Mesenchymal stem cell (in vitro differentiated cells and primary cell): ENCODE results near the gene PON2.

Source experiments
- DNase-seq: peaks from one replicate; pipeline ENCODE4 v3.0.0-alpha.2; 2013
- H2AFZ ChIP-seq: one replicate; pipeline ENCODE4 v1.6.1; 2013; ENCODE audit warnings: low read depth, mild to moderate bottlenecking, control low read depth, inconsistent platforms, low read length, moderate library complexity
- H2AK5ac ChIP-seq: 2 replicates; pipeline ENCODE4 v1.6.1; 2013; ENCODE audit warnings: low read length, moderate library complexity, mild to moderate bottlenecking, inconsistent platforms; ENCODE audit not compliant: severe bottlenecking
- H2BK120ac ChIP-seq: one replicate; pipeline ENCODE4 v1.6.1; 2013; ENCODE audit warnings: low read depth, mild to moderate bottlenecking, inconsistent platforms, low read length, moderate library complexity
- H2BK12ac ChIP-seq, 2 experiments: one replicate each; pipeline ENCODE4 v1.6.1; 2013; ENCODE audit warnings: inconsistent platforms in 2 of 2, low read length in 2 of 2, mild to moderate bottlenecking in 2 of 2, moderate library complexity in 2 of 2, control low read depth in 1 of 2
- H2BK15ac ChIP-seq: one replicate; pipeline ENCODE4 v1.6.1; 2013; ENCODE audit warnings: mild to moderate bottlenecking, low read depth, inconsistent platforms; ENCODE audit not compliant: poor library complexity, severe bottlenecking
- H2BK5ac ChIP-seq: 2 replicates; pipeline ENCODE4 v1.6.1; 2013; ENCODE audit warnings: low read depth, mild to moderate bottlenecking, low read length, control low read depth, inconsistent platforms; ENCODE audit not compliant: poor library complexity, severe bottlenecking
- H3K14ac ChIP-seq, 2 experiments: one replicate each; pipeline ENCODE4 v1.6.1; 2013; ENCODE audit warnings: inconsistent platforms in 2 of 2, low read length in 2 of 2, control low read depth in 1 of 2, mild to moderate bottlenecking in 1 of 2, moderate library complexity in 1 of 2
- H3K18ac ChIP-seq, 2 experiments: one replicate each; pipeline ENCODE4 v1.6.1; 2013; ENCODE audit warnings: inconsistent platforms in 2 of 2, low read length in 2 of 2, control low read depth in 1 of 2, low read depth in 1 of 2, mild to moderate bottlenecking in 1 of 2
- H3K23ac ChIP-seq, 2 experiments: one replicate each; pipeline ENCODE4 v1.6.1; 2013; ENCODE audit warnings: inconsistent platforms in 2 of 2, low read length in 2 of 2, mild to moderate bottlenecking in 2 of 2, moderate library complexity in 2 of 2, control low read depth in 1 of 2
- H3K27ac ChIP-seq: 2 replicates; pipeline ENCODE4 v1.5.1; 2013; ENCODE audit warnings: mild to moderate bottlenecking, moderate library complexity, low read length, control low read depth, inconsistent platforms; ENCODE audit not compliant: poor library complexity, severe bottlenecking
- H3K27me3 ChIP-seq, 2 experiments: 2 replicates each; pipeline versions ENCODE4 v1.6.1 to v1.7.0; 2013; ENCODE audit warnings: low read length in 2 of 2, mild to moderate bottlenecking in 2 of 2, moderate library complexity in 2 of 2, control low read depth in 1 of 2, inconsistent platforms in 1 of 2; ENCODE audit not compliant: control insufficient read depth in 1 of 2, insufficient read depth in 1 of 2
- H3K36me3 ChIP-seq, 2 experiments: 2 replicates each; pipeline versions ENCODE4 v1.6.1 to v1.7.0; 2013; ENCODE audit warnings: low read length in 2 of 2, control low read depth in 1 of 2, inconsistent platforms in 1 of 2, low read depth in 1 of 2, mild to moderate bottlenecking in 1 of 2; ENCODE audit not compliant: insufficient read depth in 2 of 2, control insufficient read depth in 1 of 2
- H3K4ac ChIP-seq, 2 experiments: one replicate each; pipeline ENCODE4 v1.6.1; 2013; ENCODE audit warnings: inconsistent platforms in 2 of 2, low read length in 2 of 2, mild to moderate bottlenecking in 2 of 2, moderate library complexity in 2 of 2, control low read depth in 1 of 2, low read depth in 1 of 2
- H3K4me1 ChIP-seq: 2 replicates; pipeline ENCODE4 v1.6.1; 2013; ENCODE audit warnings: low read depth, low read length, control low read depth; ENCODE audit not compliant: control insufficient read depth, insufficient read depth
- H3K4me2 ChIP-seq: 2 replicates; pipeline ENCODE4 v1.6.1; 2013; ENCODE audit warnings: low read length, mild to moderate bottlenecking, inconsistent platforms; ENCODE audit not compliant: poor library complexity, severe bottlenecking
- H3K4me3 ChIP-seq, 2 experiments: 2 replicates each; pipeline versions ENCODE4 v1.5.1 to v1.7.0; 2013; ENCODE audit warnings: low read length in 2 of 2, mild to moderate bottlenecking in 2 of 2, control low read depth in 1 of 2, low read depth in 1 of 2; ENCODE audit not compliant: insufficient read depth in 1 of 2
- H3K79me1 ChIP-seq: replicated peaks from 2 replicates; pipeline ENCODE4 v1.6.1; 2013; ENCODE audit warnings: mild to moderate bottlenecking, control low read depth, low read length, inconsistent platforms; ENCODE audit not compliant: poor library complexity, severe bottlenecking
- H3K9ac ChIP-seq: 2 replicates; pipeline ENCODE4 v1.7.0; 2013; ENCODE audit warnings: mild to moderate bottlenecking, low read length, moderate library complexity
- H3K9me3 ChIP-seq: 2 replicates; pipeline ENCODE4 v1.7.0; 2013; ENCODE audit warnings: mild to moderate bottlenecking, low read length; ENCODE audit not compliant: control insufficient read depth
- H4K8ac ChIP-seq: one replicate; pipeline ENCODE4 v1.6.1; 2013; ENCODE audit warnings: inconsistent platforms, mild to moderate bottlenecking, low read length, moderate library complexity
- H4K91ac ChIP-seq: one replicate; pipeline ENCODE4 v1.6.1; 2013; ENCODE audit warnings: mild to moderate bottlenecking, low read length, inconsistent platforms
- WGBS: methylation state at CpG from one replicate; pipeline ENCODE4 v1.1.7; 2013; ENCODE audit warnings: mixed read lengths; 5-methylcytosine and 5-hydroxymethylcytosine counted together

The PON2 gene

GRCh38 chr7:95430864-95431263, 4.0 kb downstream of the PON2 start:
- H3K23ac ChIP-seq, result no peak overlapping the region
- H2BK5ac ChIP-seq, result no peak overlapping the region
- 92% methylated on average over 2 of the region's 2 CpGs for WGBS
- H2BK15ac ChIP-seq, result no peak overlapping the region
- peaks cover 4% of the 10 kb centered on the region for H3K79me1 ChIP-seq
- no peak overlapping the region for H2BK12ac ChIP-seq
- H3K9ac ChIP-seq, result no peak overlapping the region
- H3K4ac ChIP-seq, result no peak overlapping the region
- no peak overlapping the region for H4K91ac ChIP-seq
- H3K4me1 ChIP-seq, result peaks cover 15% of the 10 kb centered on the region
- H2BK120ac ChIP-seq, result no peak overlapping the region
- H3K4me3 ChIP-seq, result no peak overlapping the region
- peak overlapping the region; percentile 7 for H2AK5ac ChIP-seq
- DNase-seq, result peak; percentile 50
- H3K14ac ChIP-seq, result no peak overlapping the region
- no peak overlapping the region for H3K18ac ChIP-seq
- H3K27me3 ChIP-seq, result no peaks in the 10 kb centered on the region
- H3K9me3 ChIP-seq, result peaks cover 4% of the 10 kb centered on the region
- H3K36me3 ChIP-seq, result peaks cover 0 to 4% of the 10 kb centered on the region in 2 experiments
- H4K8ac ChIP-seq, result no peak overlapping the region
- no peak overlapping the region for H3K27ac ChIP-seq
- no peak overlapping the region for H3K4me2 ChIP-seq
- H2AFZ ChIP-seq, result no peak overlapping the region

GRCh38 chr7:95429241-95429990, 5.4 kb downstream of the PON2 start:
- WGBS, result 92% methylated on average over 1 of the region's 5 CpGs
- Histone ChIP-seq H3K14ac (no peak overlapping the region), H3K23ac (no peak overlapping the region), H4K8ac (no peak overlapping the region), H2BK12ac (no peak overlapping the region), H3K9me3 (peaks cover 4% of the 10 kb centered on the region), H2BK120ac (no peak overlapping the region), H3K9ac (no peak overlapping the region), H4K91ac (no peak overlapping the region), H3K4me3 (no peak overlapping the region), H2AK5ac (no peak overlapping the region), H3K79me1 (peaks cover 4% of the 10 kb centered on the region), H3K4ac (no peak overlapping the region), H2BK5ac (no peak overlapping the region), H3K36me3 (peaks cover 0 to 4% of the 10 kb centered on the region in 2 experiments), H3K27me3 (no peaks in the 10 kb centered on the region), H3K4me1 (peaks cover 12% of the 10 kb centered on the region), H3K27ac (no peak overlapping the region), H3K4me2 (no peak overlapping the region), H3K18ac (peak overlapping the region in 1 of 2 experiments; percentile 12), H2AFZ (no peak overlapping the region), H2BK15ac (no peak overlapping the region)
- no peak for DNase-seq

GRCh38 chr7:95427914-95428516, 6.8 kb downstream of the PON2 start:
- no peak overlapping the region for H3K4ac ChIP-seq
- WGBS, result 83% methylated on average over 2 of the region's 3 CpGs
- no peak overlapping the region for H4K8ac ChIP-seq
- no peak overlapping the region for H2BK120ac ChIP-seq
- peaks cover 7% of the 10 kb centered on the region for H3K4me1 ChIP-seq
- no peak overlapping the region for H3K18ac ChIP-seq
- no peak overlapping the region for H3K4me3 ChIP-seq
- no peak overlapping the region for H3K9ac ChIP-seq
- H4K91ac ChIP-seq, result no peak overlapping the region
- no peak overlapping the region for H2AK5ac ChIP-seq
- no peak overlapping the region for H2BK12ac ChIP-seq
- H2AFZ ChIP-seq, result no peak overlapping the region
- no peak for DNase-seq
- no peaks in the 10 kb centered on the region for H3K27me3 ChIP-seq
- H3K4me2 ChIP-seq, result no peak overlapping the region
- H2BK5ac ChIP-seq, result no peak overlapping the region
- H3K79me1 ChIP-seq, result peaks cover 4% of the 10 kb centered on the region
- no peak overlapping the region for H2BK15ac ChIP-seq
- H3K14ac ChIP-seq, result no peak overlapping the region
- H3K9me3 ChIP-seq, result peaks cover 4% of the 10 kb centered on the region
- H3K36me3 ChIP-seq, result peaks cover 8 to 11% of the 10 kb centered on the region in 2 experiments
- no peak overlapping the region for H3K27ac ChIP-seq
- no peak overlapping the region for H3K23ac ChIP-seq

GRCh38 chr7:95427166-95427565, 7.7 kb downstream of the PON2 start:
- no peak overlapping the region for H2BK120ac ChIP-seq
- H3K36me3 ChIP-seq, result peaks cover 9 to 18% of the 10 kb centered on the region in 2 experiments
- H2AFZ ChIP-seq, result no peak overlapping the region
- H2BK5ac ChIP-seq, result no peak overlapping the region
- H4K8ac ChIP-seq, result no peak overlapping the region
- no peak overlapping the region for H2BK12ac ChIP-seq
- H3K4me3 ChIP-seq, result no peak overlapping the region
- H3K27me3 ChIP-seq, result no peaks in the 10 kb centered on the region
- H3K4me2 ChIP-seq, result no peak overlapping the region
- WGBS, result 95% methylated on average over 4 of the region's 7 CpGs
- no peak for DNase-seq
- H3K79me1 ChIP-seq, result peaks cover 4% of the 10 kb centered on the region
- H2AK5ac ChIP-seq, result no peak overlapping the region
- no peak overlapping the region for H3K18ac ChIP-seq
- H3K9ac ChIP-seq, result no peak overlapping the region
- H2BK15ac ChIP-seq, result no peak overlapping the region
- peaks cover 4% of the 10 kb centered on the region for H3K9me3 ChIP-seq
- H3K4ac ChIP-seq, result no peak overlapping the region
- H4K91ac ChIP-seq, result no peak overlapping the region
- H3K14ac ChIP-seq, result no peak overlapping the region
- peaks cover 7% of the 10 kb centered on the region for H3K4me1 ChIP-seq
- H3K27ac ChIP-seq, result no peak overlapping the region
- H3K23ac ChIP-seq, result no peak overlapping the region
